ENCODE data around the gene SNW1. TPM values are rescaled to one million over a fixed set of nuclear protein-coding genes. Genes with fewer than 3 reads are reported as not detected.

Gene SNW1
- total RNA-seq, 1 donor from 2014 or later: 71.2 TPM

GRCh38 chr14:77682158-77682553 is 78.8 kb downstream of the SNW1 start:
- Mint-ChIP-seq H3K4me1 (ENCODE audit: unreplicated experiment) (peaks cover 5% of the 10 kb centered on the region), H3K27me3 (ENCODE audit: unreplicated experiment) (no peaks in the 10 kb centered on the region), H3K27ac (ENCODE audit: unreplicated experiment) (no peak overlapping the region), H3K4me3 (ENCODE audit: unreplicated experiment) (no peak overlapping the region), H3K9me3 (ENCODE audit: unreplicated experiment) (no peaks in the 10 kb centered on the region), H3K36me3 (ENCODE audit: low read depth, unreplicated experiment) (peaks cover 8% of the 10 kb centered on the region)
- no peak for TF ChIP-seq CTCF (IDR thresholded peaks at IDR 0.05; ENCODE audit: unreplicated experiment)
- DNase-seq (ENCODE audit: low spot score): no peak

- no peak overlapping the region for H3K27ac Mint-ChIP-seq (ENCODE audit: unreplicated experiment)
- no peak for TF ChIP-seq CTCF (IDR thresholded peaks at IDR 0.05; ENCODE audit: unreplicated experiment)
- no peaks in the 10 kb centered on the region for H3K9me3 Mint-ChIP-seq (ENCODE audit: unreplicated experiment)
- H3K27me3 Mint-ChIP-seq (ENCODE audit: unreplicated experiment): no peaks in the 10 kb centered on the region
- no peaks in the 10 kb centered on the region for H3K4me1 Mint-ChIP-seq (ENCODE audit: unreplicated experiment)
- no peak for DNase-seq (ENCODE audit: low spot score)
- H3K36me3 Mint-ChIP-seq (ENCODE audit: low read depth, unreplicated experiment): peaks cover 4% of the 10 kb centered on the region
- no peak overlapping the region for H3K4me3 Mint-ChIP-seq (ENCODE audit: unreplicated experiment)
Observed at GRCh38 chr14:77681196-77682157, 79.5 kb downstream of the SNW1 start.

- no peak for DNase-seq (ENCODE audit: low spot score)
- Mint-ChIP-seq H3K4me3 (ENCODE audit: unreplicated experiment) (no peak overlapping the region), H3K27me3 (ENCODE audit: unreplicated experiment) (no peaks in the 10 kb centered on the region), H3K9me3 (ENCODE audit: unreplicated experiment) (no peaks in the 10 kb centered on the region), H3K36me3 (ENCODE audit: low read depth, unreplicated experiment) (peaks cover 22% of the 10 kb centered on the region), H3K27ac (ENCODE audit: unreplicated experiment) (no peak overlapping the region), H3K4me1 (ENCODE audit: unreplicated experiment) (no peaks in the 10 kb centered on the region)
- no peak for TF ChIP-seq CTCF (IDR thresholded peaks at IDR 0.05; ENCODE audit: unreplicated experiment)
Observed at GRCh38 chr14:77674931-77675330, 86.0 kb downstream of the SNW1 start.

GRCh38 chr14:77673193-77673592 is 87.8 kb downstream of the SNW1 start:
- Mint-ChIP-seq H3K27ac (ENCODE audit: unreplicated experiment) (no peak overlapping the region), H3K4me3 (ENCODE audit: unreplicated experiment) (no peak overlapping the region), H3K9me3 (ENCODE audit: unreplicated experiment) (no peaks in the 10 kb centered on the region), H3K27me3 (ENCODE audit: unreplicated experiment) (peaks cover 3% of the 10 kb centered on the region), H3K36me3 (ENCODE audit: low read depth, unreplicated experiment) (peaks cover 22% of the 10 kb centered on the region), H3K4me1 (ENCODE audit: unreplicated experiment) (no peaks in the 10 kb centered on the region)
- no peak for DNase-seq (ENCODE audit: low spot score)
- no peak for TF ChIP-seq CTCF (IDR thresholded peaks at IDR 0.05; ENCODE audit: unreplicated experiment)

Other genes with a start within 250 kb of the SNW1 start
- 63.6 TPM for gene SPTLC2, start 144.5 kb downstream of the SNW1 start, total RNA-seq (ENCODE audit: unreplicated experiment)
- 10.8 TPM for gene ALKBH1, start 53.1 kb downstream of the SNW1 start, total RNA-seq (ENCODE audit: unreplicated experiment)
- 94.7 TPM for gene SLIRP, start 53.1 kb downstream of the SNW1 start, total RNA-seq (ENCODE audit: unreplicated experiment)
- 6.2 TPM for gene ADCK1, start 39.0 kb upstream of the SNW1 start, total RNA-seq (ENCODE audit: unreplicated experiment)

Data from endothelial cell (in vitro differentiated cells).